CD4-positive, alpha-beta T cell treated with Interleukin-6 for 4 hours (primary cell): ENCODE data around the gene TAGAP.

Source experiments
- DNase-seq: peaks from one replicate; pipeline ENCODE4 v3.0.0-alpha.2; 2020; ENCODE audit warnings: mixed read lengths

TAGAP gene

GRCh38 chr6:159044899-159045727 lies at the start of gene TAGAP:
TAGAP (minus strand) TSS chr6:159044991; CDS start chr6:159044146, 845 bp downstream.
- peak; percentile 86 for DNase-seq

GRCh38 chr6:159093609-159094443 lies 49.0 kb upstream of the TAGAP start:
- no peak for DNase-seq

GRCh38 chr6:159092631-159093030 lies 47.8 kb upstream of the TAGAP start:
- DNase-seq: no peak

GRCh38 chr6:159090530-159091480 lies 46.0 kb upstream of the TAGAP start:
- DNase-seq: no peak

GRCh38 chr6:159089909-159090308 lies 45.1 kb upstream of the TAGAP start:
- no peak for DNase-seq

GRCh38 chr6:159089443-159089842 lies 44.7 kb upstream of the TAGAP start:
- DNase-seq: no peak

GRCh38 chr6:159086033-159086618 lies 41.3 kb upstream of the TAGAP start:
- DNase-seq: no peak

GRCh38 chr6:159085396-159085895 lies 40.7 kb upstream of the TAGAP start:
- DNase-seq: no peak

- no peak for DNase-seq
Observed at GRCh38 chr6:159084493-159085091, 39.8 kb upstream of the TAGAP start.

GRCh38 chr6:159083146-159083545 lies 38.4 kb upstream of the TAGAP start:
- DNase-seq: no peak

- DNase-seq: no peak
Observed at GRCh38 chr6:159082039-159082815, 37.4 kb upstream of the TAGAP start.

GRCh38 chr6:159080217-159080976 lies 35.6 kb upstream of the TAGAP start:
- no peak for DNase-seq

- DNase-seq: no peak
Observed at GRCh38 chr6:159079367-159079766, 34.6 kb upstream of the TAGAP start.

- DNase-seq: no peak
Observed at GRCh38 chr6:159077123-159077522, 32.3 kb upstream of the TAGAP start.

- no peak for DNase-seq
Observed at GRCh38 chr6:159075506-159076228, 30.9 kb upstream of the TAGAP start.

GRCh38 chr6:159074876-159075275 lies 30.1 kb upstream of the TAGAP start:
- no peak for DNase-seq

- DNase-seq: no peak
Observed at GRCh38 chr6:159074120-159074684, 29.4 kb upstream of the TAGAP start.

- no peak for DNase-seq
Observed at GRCh38 chr6:159071843-159072769, 27.3 kb upstream of the TAGAP start.
